Measurements from ENCODE around the gene TMC6. TPM values are rescaled to one million over a fixed set of nuclear protein-coding genes. Genes with fewer than 3 reads are reported as not detected.

Gene TMC6
- total and polyA plus RNA-seq, 2 experiments from 2014 or later = 50.0 to 72.2 TPM

- H3K4me2 ChIP-seq = no peak overlapping the region
- TF ChIP-seq NANOG (IDR thresholded peaks at IDR 0.05; ENCODE audit: borderline replicate concordance) (no peak), ZNF331 (CRISPR knock-in tag; IDR thresholded peaks at IDR 0.05; ENCODE audit: low read depth) (no peak), ZNF114 (CRISPR knock-in tag; IDR thresholded peaks at IDR 0.05) (no peak), STAT1 (IDR thresholded peaks at IDR 0.05; ENCODE audit: unreplicated experiment) (no peak), ETS1 (IDR thresholded peaks at IDR 0.05) (no peak), CREB1 (CRISPR knock-in tag; IDR thresholded peaks at IDR 0.05; ENCODE audit: low read depth) (no peak), EZH2phosphoT487 (IDR thresholded peaks at IDR 0.05; ENCODE audit: unreplicated experiment) (no peak), JUNB (IDR thresholded peaks at IDR 0.05; ENCODE audit: unreplicated experiment) (no peak), EZH2 (IDR thresholded peaks at IDR 0.05; ENCODE audit: low read depth, unreplicated experiment) (no peak), POLR2AphosphoS5 (IDR thresholded peaks at IDR 0.05; ENCODE audit: low read depth) (no peak), REST (IDR thresholded peaks at IDR 0.05; ENCODE audit: unreplicated experiment) (no peak), CTCF (conservative IDR thresholded peaks at IDR 0.05; ENCODE audit: low read depth in 2 of 2) (no peak)
- TF ChIP-seq, protein P1, sequence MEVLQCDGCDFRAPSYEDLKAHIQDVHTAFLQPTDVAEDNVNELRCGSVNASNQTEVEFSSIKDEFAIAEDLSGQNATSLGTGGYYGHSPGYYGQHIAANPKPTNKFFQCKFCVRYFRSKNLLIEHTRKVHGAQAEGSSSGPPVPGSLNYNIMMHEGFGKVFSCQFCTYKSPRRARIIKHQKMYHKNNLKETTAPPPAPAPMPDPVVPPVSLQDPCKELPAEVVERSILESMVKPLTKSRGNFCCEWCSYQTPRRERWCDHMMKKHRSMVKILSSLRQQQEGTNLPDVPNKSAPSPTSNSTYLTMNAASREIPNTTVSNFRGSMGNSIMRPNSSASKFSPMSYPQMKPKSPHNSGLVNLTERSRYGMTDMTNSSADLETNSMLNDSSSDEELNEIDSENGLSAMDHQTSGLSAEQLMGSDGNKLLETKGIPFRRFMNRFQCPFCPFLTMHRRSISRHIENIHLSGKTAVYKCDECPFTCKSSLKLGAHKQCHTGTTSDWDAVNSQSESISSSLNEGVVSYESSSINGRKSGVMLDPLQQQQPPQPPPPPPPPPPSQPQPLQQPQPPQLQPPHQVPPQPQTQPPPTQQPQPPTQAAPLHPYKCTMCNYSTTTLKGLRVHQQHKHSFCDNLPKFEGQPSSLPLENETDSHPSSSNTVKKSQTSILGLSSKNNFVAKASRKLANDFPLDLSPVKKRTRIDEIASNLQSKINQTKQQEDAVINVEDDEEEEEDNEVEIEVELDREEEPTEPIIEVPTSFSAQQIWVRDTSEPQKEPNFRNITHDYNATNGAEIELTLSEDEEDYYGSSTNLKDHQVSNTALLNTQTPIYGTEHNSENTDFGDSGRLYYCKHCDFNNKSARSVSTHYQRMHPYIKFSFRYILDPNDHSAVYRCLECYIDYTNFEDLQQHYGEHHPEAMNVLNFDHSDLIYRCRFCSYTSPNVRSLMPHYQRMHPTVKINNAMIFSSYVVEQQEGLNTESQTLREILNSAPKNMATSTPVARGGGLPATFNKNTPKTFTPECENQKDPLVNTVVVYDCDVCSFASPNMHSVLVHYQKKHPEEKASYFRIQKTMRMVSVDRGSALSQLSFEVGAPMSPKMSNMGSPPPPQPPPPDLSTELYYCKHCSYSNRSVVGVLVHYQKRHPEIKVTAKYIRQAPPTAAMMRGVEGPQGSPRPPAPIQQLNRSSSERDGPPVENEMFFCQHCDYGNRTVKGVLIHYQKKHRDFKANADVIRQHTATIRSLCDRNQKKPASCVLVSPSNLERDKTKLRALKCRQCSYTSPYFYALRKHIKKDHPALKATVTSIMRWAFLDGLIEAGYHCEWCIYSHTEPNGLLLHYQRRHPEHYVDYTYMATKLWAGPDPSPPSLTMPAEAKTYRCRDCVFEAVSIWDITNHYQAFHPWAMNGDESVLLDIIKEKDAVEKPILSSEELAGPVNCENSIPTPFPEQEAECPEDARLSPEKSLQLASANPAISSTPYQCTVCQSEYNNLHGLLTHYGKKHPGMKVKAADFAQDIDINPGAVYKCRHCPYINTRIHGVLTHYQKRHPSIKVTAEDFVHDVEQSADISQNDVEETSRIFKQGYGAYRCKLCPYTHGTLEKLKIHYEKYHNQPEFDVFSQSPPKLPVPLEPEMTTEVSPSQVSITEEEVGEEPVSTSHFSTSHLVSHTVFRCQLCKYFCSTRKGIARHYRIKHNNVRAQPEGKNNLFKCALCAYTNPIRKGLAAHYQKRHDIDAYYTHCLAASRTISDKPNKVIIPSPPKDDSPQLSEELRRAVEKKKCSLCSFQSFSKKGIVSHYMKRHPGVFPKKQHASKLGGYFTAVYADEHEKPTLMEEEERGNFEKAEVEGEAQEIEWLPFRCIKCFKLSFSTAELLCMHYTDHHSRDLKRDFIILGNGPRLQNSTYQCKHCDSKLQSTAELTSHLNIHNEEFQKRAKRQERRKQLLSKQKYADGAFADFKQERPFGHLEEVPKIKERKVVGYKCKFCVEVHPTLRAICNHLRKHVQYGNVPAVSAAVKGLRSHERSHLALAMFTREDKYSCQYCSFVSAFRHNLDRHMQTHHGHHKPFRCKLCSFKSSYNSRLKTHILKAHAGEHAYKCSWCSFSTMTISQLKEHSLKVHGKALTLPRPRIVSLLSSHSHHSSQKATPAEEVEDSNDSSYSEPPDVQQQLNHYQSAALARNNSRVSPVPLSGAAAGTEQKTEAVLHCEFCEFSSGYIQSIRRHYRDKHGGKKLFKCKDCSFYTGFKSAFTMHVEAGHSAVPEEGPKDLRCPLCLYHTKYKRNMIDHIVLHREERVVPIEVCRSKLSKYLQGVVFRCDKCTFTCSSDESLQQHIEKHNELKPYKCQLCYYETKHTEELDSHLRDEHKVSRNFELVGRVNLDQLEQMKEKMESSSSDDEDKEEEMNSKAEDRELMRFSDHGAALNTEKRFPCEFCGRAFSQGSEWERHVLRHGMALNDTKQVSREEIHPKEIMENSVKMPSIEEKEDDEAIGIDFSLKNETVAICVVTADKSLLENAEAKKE (CRISPR knock-in tag; IDR thresholded peaks at IDR 0.05) = no peak
Observed at GRCh38 chr17:78113804-78114785, 14.5 kb downstream of the TMC6 start.

More at GRCh38 chr17:78113804-78114785, 14.5 kb downstream of the TMC6 start:
- Histone ChIP-seq H3F3A (replicated peaks; ENCODE audit: low read depth) (0 out of 2 replicates have a peak, but pooled peaks cover 3% of the 10 kb centered on the region), H3K27ac (ENCODE audit: low read depth) (no peak overlapping the region), H3K4me1 (ENCODE audit: insufficient read depth) (no peaks in the 10 kb centered on the region), H3K36me3 (ENCODE audit: insufficient read depth) (no peaks in the 10 kb centered on the region), H4K20me1 (replicated peaks; ENCODE audit: insufficient read depth) (no peaks in the 10 kb centered on the region), H3K9me2 (ENCODE audit: insufficient read depth) (no peaks in the 10 kb centered on the region), H3K27me3 (ENCODE audit: insufficient read depth) (no peaks in the 10 kb centered on the region), H3K79me2 (replicated peaks; ENCODE audit: insufficient read depth) (no peaks in the 10 kb centered on the region), H3K4me3 (no peak overlapping the region), H2AFZ (no peak overlapping the region)
- Mint-ChIP-seq H3K4me3 (no peak overlapping the region), H3K27ac (no peak overlapping the region), H3K4me1 (peaks cover 2% of the 10 kb centered on the region), H3K27me3 (ENCODE audit: insufficient read depth, low read depth, poor library complexity) (peaks cover 19% of the 10 kb centered on the region), H3K9me3 (no peaks in the 10 kb centered on the region), H3K36me3 (ENCODE audit: low read depth) (peaks cover 21% of the 10 kb centered on the region)
- ATAC-seq (no peak), DNase-seq (ENCODE audit: low spot score) (no peak)
